PC-3 (cell line): ENCODE data around the gene WDR55. TPM values are rescaled to one million over a fixed set of nuclear protein-coding genes. Genes with fewer than 3 reads are reported as not detected.
A peak's percentile ranks its signal among the peaks of the same experiment; 100 is the strongest.

Experiments
- ATAC-seq: fragments of 200-7000 bp; cut with Tn5 transposase; 2 replicates; pipeline ENCODE4 v1.9.1; 2020; ENCODE audit warnings: mild to moderate bottlenecking, moderate library complexity
- BruUV-seq: library from RNA; stranded (reverse); fragments of 400-500 nt; replicated peaks from 2 replicates; lab custom pipeline; 2021; lab: Mats Ljungman, UMichigan
- CTCF ChIA-PET: fragments of 300-600 bp; sonication (Branson Sonifier 250); formaldehyde crosslinking; loops from one replicate; lab custom pipeline; 2022; ENCODE audit warnings: antibody characterized with exemption; lab: Charles Lee
- POLR2A ChIA-PET: fragments of 300-600 bp; sonication (Branson Sonifier 250); formaldehyde crosslinking; loops from one replicate; lab custom pipeline; 2022; ENCODE audit warnings: antibody characterized with exemption; ENCODE audit not compliant: unreplicated experiment; lab: Charles Lee
- DNase-seq: peaks from one replicate; pipeline ENCODE4 v3.0.0-alpha.2; 2015
- H2AFZ ChIP-seq: fragments of 300-600 bp; sonication (generic); 2 replicates; pipeline ENCODE4 v1.6.0; 2016; ENCODE audit warnings: antibody characterized with exemption, low read length
- H3F3A ChIP-seq: fragments of 300-600 bp; sonication (generic); one replicate; pipeline ENCODE4 v1.6.0; 2017; ENCODE audit warnings: antibody characterized with exemption, low read length, control low read depth, mild to moderate bottlenecking; ENCODE audit not compliant: unreplicated experiment
- H3K27ac ChIP-seq: fragments of 300-600 bp; sonication (generic); 2 replicates; pipeline ENCODE4 v1.5.1; 2016; ENCODE audit warnings: mild to moderate bottlenecking, low read length
- H3K27me3 ChIP-seq: fragments of 300-600 bp; sonication (generic); 2 replicates; pipeline ENCODE4 v1.6.1; 2016; ENCODE audit warnings: low read length, mixed read lengths
- H3K36me3 ChIP-seq: fragments of 300-600 bp; sonication (generic); 2 replicates; pipeline ENCODE4 v1.6.1; 2016; ENCODE audit warnings: low read depth, mixed run types, low read length, mixed read lengths
- H3K4me1 ChIP-seq: fragments of 300-600 bp; sonication (generic); 2 replicates; pipeline ENCODE4 v1.5.1; 2016; ENCODE audit warnings: low read length; ENCODE audit not compliant: insufficient read depth
- H3K4me2 ChIP-seq: fragments of 300-600 bp; sonication (generic); 2 replicates; pipeline ENCODE4 v1.6.0; 2016; ENCODE audit warnings: low read length
- H3K4me3 ChIP-seq: fragments of 300-600 bp; sonication (generic); 2 replicates; pipeline ENCODE4 v1.5.1; 2016; ENCODE audit warnings: mild to moderate bottlenecking, low read length, mixed read lengths
- H3K79me2 ChIP-seq: fragments of 300-600 bp; sonication (generic); 2 replicates; pipeline ENCODE4 v1.6.1; 2017; ENCODE audit warnings: low read length, mixed read lengths
- H3K9ac ChIP-seq: fragments of 300-600 bp; sonication (generic); 2 replicates; pipeline ENCODE4 v1.6.0; 2016; ENCODE audit warnings: mild to moderate bottlenecking, low read length
- H3K9me2 ChIP-seq: fragments of 300-600 bp; sonication (generic); replicated peaks from 2 replicates; pipeline ENCODE4 v1.6.1; 2016; ENCODE audit warnings: mixed run types, low read length, mixed read lengths
- H3K9me3 ChIP-seq: fragments of 300-600 bp; sonication (generic); 2 replicates; pipeline ENCODE4 v1.6.1; 2016; ENCODE audit warnings: low read length, mixed read lengths
- H4K20me1 ChIP-seq: fragments of 300-600 bp; sonication (generic); 2 replicates; pipeline ENCODE4 v1.6.1; 2016; ENCODE audit warnings: low read length, mixed read lengths
- CTCF ChIP-seq: fragments of 300-600 bp; sonication (generic); conservative IDR thresholded peaks from 2 replicates; pipeline ENCODE4 v1.5.1; 2017; ENCODE audit warnings: antibody characterized with exemption, low read depth, mild to moderate bottlenecking, low read length
- EZH2 ChIP-seq: fragments of 300-600 bp; sonication (generic); IDR thresholded peaks from one replicate; pipeline ENCODE4 v1.6.1; 2017; ENCODE audit warnings: antibody characterized with exemption, mild to moderate bottlenecking, low read length; ENCODE audit not compliant: unreplicated experiment
- EZH2phosphoT487 ChIP-seq: fragments of 300-600 bp; sonication (generic); IDR thresholded peaks from 2 replicates; pipeline ENCODE4 v1.6.1; 2018; ENCODE audit warnings: mild to moderate bottlenecking, antibody characterized with exemption, low read length, borderline replicate concordance
- intact Hi-C: fragments of 100-400 bp; cut with micrococcal nuclease; formaldehyde crosslinking; loops from 2 replicates; pipeline ENCODE4 v1.9.0; 2023
- total RNA-seq: library from RNA; depleted of rRNA; stranded (reverse); fragments of >200 nt; gene quantifications from 2 replicates; pipeline ENCODE4 v1.2.3, GENCODE V29; 2014

Gene WDR55
- total RNA-seq, 1 experiment from 2014 or later = 21.2 TPM

GRCh38 chr5:140674211-140674610 is 9.5 kb downstream of the WDR55 start:
- no peak overlapping the region for H3K4me3 ChIP-seq
- H3K4me1 ChIP-seq = no peaks in the 10 kb centered on the region
- intact Hi-C loops = no loop called here
- H3K9ac ChIP-seq = no peak overlapping the region
- peaks cover 8% of the 10 kb centered on the region for H3K36me3 ChIP-seq
- ChIA-PET POLR2A (no interaction called here), CTCF (no interaction called here)
- no peaks in the 10 kb centered on the region for H3F3A ChIP-seq
- no peaks in the 10 kb centered on the region for H4K20me1 ChIP-seq
- no peak for TF ChIP-seq EZH2
- no peak for TF ChIP-seq CTCF
- no peak for TF ChIP-seq EZH2phosphoT487
- TSS peak; percentile 54 for BruUV-seq
- no peak overlapping the region for H3K4me2 ChIP-seq
- no peaks in the 10 kb centered on the region for H3K9me2 ChIP-seq
- no peak overlapping the region for H2AFZ ChIP-seq
- H3K27me3 ChIP-seq = no peaks in the 10 kb centered on the region
- H3K9me3 ChIP-seq = no peaks in the 10 kb centered on the region
- DNase-seq (no peak), ATAC-seq (peak; percentile 32)
- H3K79me2 ChIP-seq = no peaks in the 10 kb centered on the region
- H3K27ac ChIP-seq = no peak overlapping the region

DNA sequence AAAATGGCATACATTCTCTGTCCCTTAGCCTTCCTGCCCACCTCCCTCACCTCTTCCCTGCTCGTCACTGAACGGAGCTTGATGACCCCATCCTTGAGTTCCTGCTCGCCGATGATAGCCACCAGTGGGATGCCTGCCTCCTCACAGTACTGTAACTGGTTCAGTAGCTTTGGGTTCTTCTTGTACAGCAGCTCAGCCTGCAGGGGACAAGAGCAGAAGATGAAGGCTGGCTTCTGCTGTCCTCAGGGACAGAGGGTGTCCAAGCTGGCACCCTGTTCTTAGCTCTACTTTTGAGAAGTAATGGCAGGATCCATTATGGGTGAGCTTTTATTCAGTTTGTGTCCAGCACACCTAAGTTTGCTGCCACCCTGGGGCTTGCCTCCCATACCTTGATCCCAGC is 9.9 kb downstream of the WDR55 start:
- Histone ChIP-seq H3K79me2 (no peaks in the 10 kb centered on the region), H3K36me3 (peaks cover 4% of the 10 kb centered on the region; the same call in 1 of the 2 replicates), H3K9me3 (no peaks in the 10 kb centered on the region), H3K9ac (no peak overlapping the region), H3F3A (no peaks in the 10 kb centered on the region), H3K9me2 (no peaks in the 10 kb centered on the region), H3K4me1 (no peaks in the 10 kb centered on the region), H3K4me3 (no peak overlapping the region), H4K20me1 (no peaks in the 10 kb centered on the region), H3K4me2 (no peak overlapping the region), H3K27me3 (no peaks in the 10 kb centered on the region), H3K27ac (no peak overlapping the region), H2AFZ (no peak overlapping the region)
- TF ChIP-seq CTCF (no peak), EZH2 (no peak), EZH2phosphoT487 (no peak)
- intact Hi-C loops = no loop called here
- ATAC-seq (no peak; the same call in 1 of the 2 replicates), DNase-seq (no peak)
- no TSS peak for BruUV-seq
- ChIA-PET POLR2A (interaction anchor here (0.6 kb wide), 1 partner anchor 1855 kb away, joined by 4 read pairs; no protein-coding TSS in a partner anchor), CTCF (no interaction called here)

- no peaks in the 10 kb centered on the region for H3F3A ChIP-seq
- H3K9me2 ChIP-seq = no peaks in the 10 kb centered on the region
- H3K27ac ChIP-seq = no peak overlapping the region
- intact Hi-C loops = no loop called here
- no peak for ATAC-seq
- no TSS peak for BruUV-seq
- H3K4me2 ChIP-seq = no peak overlapping the region
- POLR2A ChIA-PET = no interaction called here
- no peaks in the 10 kb centered on the region for H3K9me3 ChIP-seq
- no peak overlapping the region for H3K9ac ChIP-seq
- no peaks in the 10 kb centered on the region for H3K79me2 ChIP-seq
- H4K20me1 ChIP-seq = no peaks in the 10 kb centered on the region
- H3K4me1 ChIP-seq = no peaks in the 10 kb centered on the region
- no peak for DNase-seq
- H3K27me3 ChIP-seq = no peaks in the 10 kb centered on the region
- no peak overlapping the region for H3K4me3 ChIP-seq
- CTCF ChIA-PET = no interaction called here
- H2AFZ ChIP-seq = no peak overlapping the region
- peaks cover 5% of the 10 kb centered on the region; the same call in 1 of the 2 replicates for H3K36me3 ChIP-seq
- TF ChIP-seq EZH2 = no peak
- no peak for TF ChIP-seq CTCF
- no peak for TF ChIP-seq EZH2phosphoT487
Observed at GRCh38 chr5:140677947-140678346, 13.2 kb downstream of the WDR55 start.
